Activated gamma-delta T cell treated with Interleukin-2 at 50 U/mL for 16 hours (primary cell): ENCODE results near the gene CCDC88B.

Experiments
- DNase-seq: peaks from one replicate; pipeline ENCODE4 v3.0.0-alpha.2; 2020

CCDC88B gene

GRCh38 chr11:64360448-64360921 is 20.5 kb downstream of the CCDC88B start:
- no peak for DNase-seq

- no peak for DNase-seq
Observed at GRCh38 chr11:64361659-64362058, 21.7 kb downstream of the CCDC88B start.

GRCh38 chr11:64362339-64362738 is 22.3 kb downstream of the CCDC88B start:
- DNase-seq = no peak

GRCh38 chr11:64364435-64364834 is 24.4 kb downstream of the CCDC88B start:
- no peak for DNase-seq

GRCh38 chr11:64364911-64365310 is 24.9 kb downstream of the CCDC88B start:
- DNase-seq = no peak

- no peak for DNase-seq
Observed at GRCh38 chr11:64366751-64367150, 26.7 kb downstream of the CCDC88B start.

- no peak for DNase-seq
Observed at GRCh38 chr11:64367931-64368672, 28.1 kb downstream of the CCDC88B start.

- no peak for DNase-seq
Observed at GRCh38 chr11:64368673-64369074, 28.7 kb downstream of the CCDC88B start.

GRCh38 chr11:64369440-64370421 is 29.7 kb downstream of the CCDC88B start:
- no peak for DNase-seq

- DNase-seq = no peak
Observed at GRCh38 chr11:64371201-64371600, 31.2 kb downstream of the CCDC88B start.

GRCh38 chr11:64372021-64372420 is 32.0 kb downstream of the CCDC88B start:
- DNase-seq = no peak

- no peak for DNase-seq
Observed at GRCh38 chr11:64372802-64373597, 33.0 kb downstream of the CCDC88B start.

GRCh38 chr11:64373598-64373974 is 33.6 kb downstream of the CCDC88B start:
- no peak for DNase-seq

GRCh38 chr11:64376071-64376470 is 36.1 kb downstream of the CCDC88B start:
- no peak for DNase-seq

GRCh38 chr11:64378335-64378880 is 38.4 kb downstream of the CCDC88B start:
- no peak for DNase-seq

GRCh38 chr11:64379160-64379559 is 39.2 kb downstream of the CCDC88B start:
- DNase-seq = no peak

- no peak for DNase-seq
Observed at GRCh38 chr11:64379817-64380709, 40.1 kb downstream of the CCDC88B start.

GRCh38 chr11:64381350-64381749 is 41.3 kb downstream of the CCDC88B start:
- no peak for DNase-seq

GRCh38 chr11:64382047-64382446 is 42.0 kb downstream of the CCDC88B start:
- no peak for DNase-seq

GRCh38 chr11:64382586-64382985 is 42.6 kb downstream of the CCDC88B start:
- no peak for DNase-seq

GRCh38 chr11:64383580-64383979 is 43.6 kb downstream of the CCDC88B start:
- no peak for DNase-seq
